Mononuclear cell (primary cell): ENCODE results near the gene LCP2. TPM values are rescaled to one million over a fixed set of nuclear protein-coding genes. Genes with fewer than 3 reads are reported as not detected.

ENCODE experiments used
- H3K27me3 ChIP-seq: 2 replicates; pipeline ENCODE4 v1.6.0; 2011; ENCODE audit warnings: low read length, control low read depth; ENCODE audit not compliant: insufficient read depth
- H3K4me1 ChIP-seq: 2 replicates; pipeline ENCODE4 v1.5.1; 2011; ENCODE audit warnings: mild to moderate bottlenecking, low read length, control low read depth; ENCODE audit not compliant: insufficient read depth
- H3K4me3 ChIP-seq: 2 replicates; pipeline ENCODE4 v1.5.1; 2011; ENCODE audit warnings: mild to moderate bottlenecking, low read length, moderate library complexity
- H3K9me3 ChIP-seq: 2 replicates; pipeline ENCODE4 v1.5.1; 2011; ENCODE audit warnings: low read depth, mild to moderate bottlenecking, control low read depth, low read length
- total RNA-seq: library from RNA; depleted of rRNA; stranded (reverse); fragments of >200 nt; gene quantifications from one replicate; pipeline ENCODE4 v1.2.3, GENCODE V29; 2012

The LCP2 gene
- total RNA-seq, 1 donor = 440 TPM

GRCh38 chr5:170330568-170331054 lies 33.0 kb upstream of the LCP2 start:
- peak overlapping the region; percentile 0 for H3K4me3 ChIP-seq
- no peaks in the 10 kb centered on the region for H3K9me3 ChIP-seq
- H3K4me1 ChIP-seq = peaks cover 87% of the 10 kb centered on the region
- no peaks in the 10 kb centered on the region for H3K27me3 ChIP-seq

GRCh38 chr5:170329524-170329923 lies 31.9 kb upstream of the LCP2 start:
- H3K9me3 ChIP-seq = no peaks in the 10 kb centered on the region
- no peaks in the 10 kb centered on the region for H3K27me3 ChIP-seq
- peaks cover 77% of the 10 kb centered on the region for H3K4me1 ChIP-seq
- H3K4me3 ChIP-seq = no peak overlapping the region

- no peaks in the 10 kb centered on the region for H3K27me3 ChIP-seq
- no peaks in the 10 kb centered on the region for H3K9me3 ChIP-seq
- peaks cover 60% of the 10 kb centered on the region for H3K4me1 ChIP-seq
- no peak overlapping the region for H3K4me3 ChIP-seq
Observed at GRCh38 chr5:170327829-170328228, 30.3 kb upstream of the LCP2 start.

- Histone ChIP-seq H3K4me1 (peaks cover 53% of the 10 kb centered on the region), H3K4me3 (no peak overlapping the region), H3K27me3 (no peaks in the 10 kb centered on the region), H3K9me3 (no peaks in the 10 kb centered on the region)
Observed at GRCh38 chr5:170327168-170327567, 29.6 kb upstream of the LCP2 start.

- Histone ChIP-seq H3K9me3 (no peaks in the 10 kb centered on the region), H3K27me3 (no peaks in the 10 kb centered on the region), H3K4me3 (no peak overlapping the region), H3K4me1 (peaks cover 11% of the 10 kb centered on the region)
Observed at GRCh38 chr5:170319301-170319700, 21.7 kb upstream of the LCP2 start.

- H3K27me3 ChIP-seq = no peaks in the 10 kb centered on the region
- no peaks in the 10 kb centered on the region for H3K9me3 ChIP-seq
- no peak overlapping the region for H3K4me3 ChIP-seq
- peaks cover 29% of the 10 kb centered on the region for H3K4me1 ChIP-seq
Observed at GRCh38 chr5:170317499-170317898, 19.9 kb upstream of the LCP2 start.

- Histone ChIP-seq H3K27me3 (no peaks in the 10 kb centered on the region), H3K4me1 (peaks cover 34% of the 10 kb centered on the region), H3K9me3 (no peaks in the 10 kb centered on the region), H3K4me3 (no peak overlapping the region)
Observed at GRCh38 chr5:170316937-170317336, 19.4 kb upstream of the LCP2 start.

GRCh38 chr5:170315154-170315553 lies 17.6 kb upstream of the LCP2 start:
- Histone ChIP-seq H3K4me3 (no peak overlapping the region), H3K9me3 (no peaks in the 10 kb centered on the region), H3K27me3 (no peaks in the 10 kb centered on the region), H3K4me1 (peaks cover 52% of the 10 kb centered on the region)

- Histone ChIP-seq H3K4me3 (no peak overlapping the region), H3K4me1 (peaks cover 58% of the 10 kb centered on the region), H3K27me3 (no peaks in the 10 kb centered on the region), H3K9me3 (no peaks in the 10 kb centered on the region)
Observed at GRCh38 chr5:170314541-170315095, 17.0 kb upstream of the LCP2 start.

GRCh38 chr5:170313816-170314215 lies 16.2 kb upstream of the LCP2 start:
- Histone ChIP-seq H3K4me3 (no peak overlapping the region), H3K9me3 (no peaks in the 10 kb centered on the region), H3K27me3 (no peaks in the 10 kb centered on the region), H3K4me1 (peaks cover 61% of the 10 kb centered on the region)

GRCh38 chr5:170313344-170313743 lies 15.8 kb upstream of the LCP2 start:
- no peaks in the 10 kb centered on the region for H3K27me3 ChIP-seq
- no peak overlapping the region for H3K4me3 ChIP-seq
- peaks cover 62% of the 10 kb centered on the region for H3K4me1 ChIP-seq
- H3K9me3 ChIP-seq = no peaks in the 10 kb centered on the region

GRCh38 chr5:170312666-170313065 lies 15.1 kb upstream of the LCP2 start:
- H3K9me3 ChIP-seq = no peaks in the 10 kb centered on the region
- no peaks in the 10 kb centered on the region for H3K27me3 ChIP-seq
- H3K4me1 ChIP-seq = peaks cover 69% of the 10 kb centered on the region
- no peak overlapping the region for H3K4me3 ChIP-seq

GRCh38 chr5:170312301-170312595 lies 14.7 kb upstream of the LCP2 start:
- Histone ChIP-seq H3K27me3 (no peaks in the 10 kb centered on the region), H3K9me3 (no peaks in the 10 kb centered on the region), H3K4me3 (no peak overlapping the region), H3K4me1 (peaks cover 73% of the 10 kb centered on the region)

- H3K27me3 ChIP-seq = no peaks in the 10 kb centered on the region
- no peak overlapping the region for H3K4me3 ChIP-seq
- no peaks in the 10 kb centered on the region for H3K9me3 ChIP-seq
- H3K4me1 ChIP-seq = peaks cover 78% of the 10 kb centered on the region
Observed at GRCh38 chr5:170311511-170312300, 14.1 kb upstream of the LCP2 start.

GRCh38 chr5:170310256-170310926 lies 12.8 kb upstream of the LCP2 start:
- Histone ChIP-seq H3K27me3 (no peaks in the 10 kb centered on the region), H3K4me1 (peaks cover 83% of the 10 kb centered on the region), H3K4me3 (no peak overlapping the region), H3K9me3 (no peaks in the 10 kb centered on the region)
